Stimulated activated CD4-positive, alpha-beta T cell treated with anti-CD3 and anti-CD28 coated beads, Interleukin-12 subunit alpha, Interleukin-12 subunit beta, amount 100 ng/mL, for 48 hours (primary cell): ENCODE data around the gene CTSV.
"Not testable (repeated sequence)": the region's sequence is repeated elsewhere in the genome, so short reads cannot be mapped to it uniquely, and the experiment has no call there.

ENCODE experiments used
- DNase-seq, 3 donors: peaks; one replicate each; pipeline ENCODE4 v3.0.0-alpha.2; 2020; ENCODE audit warnings: low read depth in 2 of 3, low spot score in 1 of 3

The CTSV gene

GRCh38 chr9:97045300-97045699, 6.4 kb upstream of the CTSV start:
- DNase-seq, result no peak

GRCh38 chr9:97041898-97042297, 3.0 kb upstream of the CTSV start:
- no peak for DNase-seq

- peak in 1 of 3 donors; percentile 2 for DNase-seq
Observed at GRCh38 chr9:97039514-97039860, 545 bp upstream of the CTSV start.

GRCh38 chr9:97023505-97023904, 15.4 kb downstream of the CTSV start:
- not testable (repeated sequence) for DNase-seq

GRCh38 chr9:97013151-97014132, 25.5 kb downstream of the CTSV start:
- peak; percentile 60 to 71 (median 68) for DNase-seq

GRCh38 chr9:97012617-97013016, 26.3 kb downstream of the CTSV start:
- DNase-seq, result not testable (repeated sequence)

GRCh38 chr9:97002195-97002594, 36.7 kb downstream of the CTSV start:
- DNase-seq, result not testable (repeated sequence)

GRCh38 chr9:97001338-97001737, 37.6 kb downstream of the CTSV start:
- DNase-seq, result not testable (repeated sequence)

- DNase-seq, result not testable (repeated sequence)
Observed at GRCh38 chr9:97000139-97000787, 38.7 kb downstream of the CTSV start.

GRCh38 chr9:96999733-97000132, 39.2 kb downstream of the CTSV start:
- not testable (repeated sequence) for DNase-seq

- not testable (repeated sequence) for DNase-seq
Observed at GRCh38 chr9:96997009-96997701, 41.8 kb downstream of the CTSV start.

- not testable (repeated sequence) for DNase-seq
Observed at GRCh38 chr9:96994531-96995016, 44.4 kb downstream of the CTSV start.

GRCh38 chr9:96992303-96992702, 46.6 kb downstream of the CTSV start:
- DNase-seq, result not testable (repeated sequence)

GRCh38 chr9:96989747-96990318, 49.1 kb downstream of the CTSV start:
- DNase-seq, result not testable (repeated sequence)

- DNase-seq, result not testable (repeated sequence)
Observed at GRCh38 chr9:96984887-96985286, 54.1 kb downstream of the CTSV start.

GRCh38 chr9:96984139-96984538, 54.8 kb downstream of the CTSV start:
- not testable (repeated sequence) for DNase-seq

GRCh38 chr9:96983496-96984122, 55.3 kb downstream of the CTSV start:
- not testable (repeated sequence) for DNase-seq
